ENCODE measurements around the gene SH2B3.

SH2B3 gene

DNA sequence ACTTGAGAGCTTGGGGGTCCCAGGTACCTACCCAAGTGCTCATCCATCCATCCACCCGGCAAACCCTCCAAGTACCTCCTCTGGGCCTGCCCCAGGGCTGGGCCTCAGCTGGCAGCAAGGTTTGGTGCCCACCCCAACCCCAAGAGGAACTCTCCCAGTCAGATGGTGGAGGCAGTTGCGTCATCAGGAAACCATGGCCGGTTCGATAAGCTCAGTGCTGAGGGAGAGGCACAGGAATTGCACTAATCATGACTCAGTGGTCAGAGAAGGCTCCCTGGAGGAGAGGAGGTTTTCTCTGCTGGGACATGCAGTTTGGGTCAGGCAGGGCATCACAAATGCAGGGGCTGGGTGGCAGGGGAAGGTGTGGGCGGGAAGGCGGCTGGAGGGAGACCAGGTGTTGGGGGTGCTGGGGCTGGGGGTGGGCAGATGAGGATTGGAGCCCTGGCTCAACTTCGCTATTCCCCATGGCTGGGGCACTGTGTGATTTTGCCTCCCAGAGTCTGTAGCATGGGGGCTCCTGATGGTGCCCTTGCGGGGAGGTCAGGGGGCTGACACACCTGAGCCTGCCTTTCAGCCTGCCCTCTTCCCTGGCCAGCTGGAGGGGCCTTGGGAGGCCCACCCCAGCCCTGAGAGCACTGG, 32.2 kb downstream of the SH2B3 start:
- TF ChIP-seq, protein P1, sequence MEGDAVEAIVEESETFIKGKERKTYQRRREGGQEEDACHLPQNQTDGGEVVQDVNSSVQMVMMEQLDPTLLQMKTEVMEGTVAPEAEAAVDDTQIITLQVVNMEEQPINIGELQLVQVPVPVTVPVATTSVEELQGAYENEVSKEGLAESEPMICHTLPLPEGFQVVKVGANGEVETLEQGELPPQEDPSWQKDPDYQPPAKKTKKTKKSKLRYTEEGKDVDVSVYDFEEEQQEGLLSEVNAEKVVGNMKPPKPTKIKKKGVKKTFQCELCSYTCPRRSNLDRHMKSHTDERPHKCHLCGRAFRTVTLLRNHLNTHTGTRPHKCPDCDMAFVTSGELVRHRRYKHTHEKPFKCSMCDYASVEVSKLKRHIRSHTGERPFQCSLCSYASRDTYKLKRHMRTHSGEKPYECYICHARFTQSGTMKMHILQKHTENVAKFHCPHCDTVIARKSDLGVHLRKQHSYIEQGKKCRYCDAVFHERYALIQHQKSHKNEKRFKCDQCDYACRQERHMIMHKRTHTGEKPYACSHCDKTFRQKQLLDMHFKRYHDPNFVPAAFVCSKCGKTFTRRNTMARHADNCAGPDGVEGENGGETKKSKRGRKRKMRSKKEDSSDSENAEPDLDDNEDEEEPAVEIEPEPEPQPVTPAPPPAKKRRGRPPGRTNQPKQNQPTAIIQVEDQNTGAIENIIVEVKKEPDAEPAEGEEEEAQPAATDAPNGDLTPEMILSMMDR (IDR thresholded peaks at IDR 0.05; ENCODE audit: insufficient read depth, low read length, missing control alignments) = no peak
- no peak for DNase-seq (ENCODE audit: low read depth, low spot score)
- ChIA-PET CTCF (interaction anchor here (1.7 to 33.6 kb wide), 3 partner anchors 8 to 36 kb away, joined by 4 to 899 read pairs (median 158); partner anchors contain the start of gene SH2B3), POLR2A (interaction anchor here (0.8 to 1.1 kb wide), 3 partner anchors 14 to 41 kb away, joined by 3 to 5 read pairs (median 3); no protein-coding TSS in a partner anchor)
- no peak overlapping the region for H3K4me3 ChIP-seq (ENCODE audit: low read depth, low read length)

DNA sequence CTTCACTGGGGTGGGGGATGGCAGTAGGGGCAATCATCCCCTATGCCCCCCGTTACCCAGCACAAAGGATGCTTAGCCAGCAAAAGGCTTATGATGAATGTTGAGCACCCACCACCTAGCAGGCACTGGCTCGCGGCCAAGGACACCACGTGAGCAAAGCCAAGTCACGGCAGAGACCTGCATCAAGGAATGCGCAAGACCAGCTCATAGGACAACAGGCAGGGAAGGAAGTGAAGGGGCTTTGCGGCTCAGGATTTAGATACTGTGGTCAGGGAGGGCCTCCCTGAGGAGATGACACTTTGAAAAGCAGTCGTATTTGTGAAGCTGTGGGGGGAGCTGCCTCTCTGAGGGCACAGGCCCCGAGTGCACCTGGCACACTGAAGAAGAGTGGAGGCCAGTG, 32.8 kb downstream of the SH2B3 start:
- no peak overlapping the region for H3K4me3 ChIP-seq (ENCODE audit: low read depth, low read length)
- ChIA-PET CTCF (interaction anchor here (1.7 to 33.6 kb wide), 3 partner anchors 8 to 36 kb away, joined by 4 to 899 read pairs (median 158); partner anchors contain the start of gene SH2B3), POLR2A (interaction anchor here (0.8 to 1.1 kb wide), 2 partner anchors 25 to 41 kb away, joined by 3 read pairs; no protein-coding TSS in a partner anchor)
- DNase-seq (ENCODE audit: low read depth, low spot score) = no peak
- TF ChIP-seq, protein P1 (IDR thresholded peaks at IDR 0.05; ENCODE audit: insufficient read depth, low read length, missing control alignments) = no peak

DNA sequence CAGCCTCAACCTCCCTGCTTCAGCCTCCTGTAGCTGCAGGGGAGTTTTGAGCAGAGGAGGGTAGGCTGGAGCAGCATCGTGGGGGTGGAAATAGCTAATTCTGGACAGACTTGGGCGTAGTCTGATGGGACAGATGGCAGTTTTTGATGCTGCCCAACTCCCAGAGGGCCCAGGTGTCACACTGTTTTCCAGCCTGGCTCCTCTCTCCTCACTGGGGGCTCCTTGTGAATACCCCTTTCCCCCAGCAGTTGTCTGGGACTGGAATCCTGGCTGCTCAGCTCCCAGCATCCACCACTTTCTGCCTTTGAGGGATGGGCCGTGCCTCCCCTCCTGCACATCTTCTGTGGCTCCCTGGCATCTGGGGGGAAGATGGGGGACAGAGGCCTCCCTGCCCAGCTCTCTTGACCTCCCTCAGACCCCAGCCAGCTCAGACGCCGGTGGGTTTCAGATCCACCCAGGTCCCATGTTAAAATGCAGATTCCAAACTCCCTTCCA, 34.0 kb downstream of the SH2B3 start:
- POLR2A ChIA-PET = no interaction called here
- no peak for DNase-seq (ENCODE audit: low read depth, low spot score)
- TF ChIP-seq, protein P1 (IDR thresholded peaks at IDR 0.05; ENCODE audit: insufficient read depth, low read length, missing control alignments) = no peak
- no peak overlapping the region for H3K4me3 ChIP-seq (ENCODE audit: low read depth, low read length)
- CTCF ChIA-PET = interaction anchor here (11.1 to 33.6 kb wide), 2 partner anchors 13 to 38 kb away, joined by 158 to 899 read pairs; partner anchors contain the start of gene SH2B3

DNA sequence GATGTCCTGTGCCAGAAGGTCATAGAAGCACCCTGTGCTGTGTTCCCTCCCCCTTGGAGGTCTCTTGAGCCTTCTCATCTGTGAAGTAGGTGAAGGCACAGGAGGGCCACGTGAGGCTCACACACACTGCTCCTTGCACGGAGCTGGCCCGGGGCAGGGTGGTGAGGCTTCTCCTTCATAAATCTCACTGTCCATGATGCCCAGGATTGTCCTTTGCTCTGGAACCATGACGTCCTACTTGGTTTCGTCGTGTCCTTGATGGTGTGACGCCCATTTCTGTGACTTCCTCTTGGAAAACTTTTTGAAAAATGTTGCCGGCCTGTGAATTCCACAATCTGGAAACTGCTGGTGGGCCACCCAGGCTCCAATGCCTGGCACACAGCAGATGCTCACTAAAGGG, 34.4 kb downstream of the SH2B3 start:
- POLR2A ChIA-PET = no interaction called here
- TF ChIP-seq, protein P1 (IDR thresholded peaks at IDR 0.05; ENCODE audit: insufficient read depth, low read length, missing control alignments) = no peak
- DNase-seq (ENCODE audit: low read depth, low spot score) = no peak
- no peak overlapping the region for H3K4me3 ChIP-seq (ENCODE audit: low read depth, low read length)
- CTCF ChIA-PET = interaction anchor here (11.1 to 33.6 kb wide), 2 partner anchors 13 to 38 kb away, joined by 158 to 899 read pairs; partner anchors contain the start of gene SH2B3

DNA sequence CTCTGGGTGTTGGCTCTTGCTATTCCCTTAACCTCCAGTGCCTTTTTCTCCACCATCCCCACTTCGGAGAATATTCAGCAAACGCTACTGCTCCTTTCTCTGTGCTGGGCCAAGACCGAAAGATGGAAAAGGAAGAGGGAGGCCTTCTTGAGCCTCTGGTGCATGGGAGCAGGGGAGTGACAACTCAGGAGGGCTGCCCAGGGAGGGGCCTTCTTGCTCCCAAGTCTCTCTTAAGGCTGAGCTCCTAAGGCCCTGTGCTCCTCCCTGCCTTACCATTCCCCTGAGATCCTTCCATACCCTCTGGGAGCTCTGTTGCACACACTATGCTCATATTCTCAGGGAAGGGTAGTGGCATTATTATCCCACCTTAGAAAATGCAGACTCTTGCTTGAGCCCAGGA, 34.9 kb downstream of the SH2B3 start:
- H3K4me3 ChIP-seq (ENCODE audit: low read depth, low read length) = no peak overlapping the region
- POLR2A ChIA-PET = no interaction called here
- TF ChIP-seq, protein P1 (IDR thresholded peaks at IDR 0.05; ENCODE audit: insufficient read depth, low read length, missing control alignments) = no peak
- DNase-seq (ENCODE audit: low read depth, low spot score) = no peak
- CTCF ChIA-PET = interaction anchor here (11.1 to 33.6 kb wide), 2 partner anchors 12 to 39 kb away, joined by 158 to 899 read pairs; partner anchors contain the start of gene SH2B3

Data from AG04449 (cell line).